HG03469 (cell line): ENCODE results near the gene PRR36.

Experiments used
- ATAC-seq: cut with Tn5 transposase; IDR thresholded peaks from one replicate; pipeline ENCODE4 v1.9.1; 2021; ENCODE audit warnings: mild to moderate bottlenecking, moderate library complexity, moderate number of reproducible peaks; ENCODE audit not compliant: unreplicated experiment

PRR36 gene

GRCh38 chr19:7848779-7849457 lies 25.3 kb downstream of the PRR36 start:
- ATAC-seq: no peak

DNA sequence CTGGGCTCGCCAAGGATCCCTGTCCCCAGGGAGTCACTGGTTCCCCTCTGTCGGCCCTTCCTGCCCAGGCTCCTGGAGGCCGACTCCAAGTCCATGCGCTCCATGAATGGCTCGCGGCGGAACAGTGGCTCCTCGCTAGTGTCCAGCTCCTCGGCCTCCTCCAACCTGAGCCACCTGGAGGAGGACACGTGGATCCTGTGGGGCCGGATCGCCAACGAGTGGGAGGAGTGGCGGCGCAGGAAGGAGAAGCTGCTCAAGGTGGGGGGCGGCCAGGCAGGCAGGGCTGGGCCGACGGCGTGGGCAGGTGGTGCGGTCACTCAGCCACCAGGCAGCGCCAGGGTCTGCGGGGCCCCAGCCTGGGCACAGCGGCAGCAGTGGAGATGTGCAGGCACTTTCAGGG lies 26.5 kb downstream of the PRR36 start:
- ATAC-seq: no peak

GRCh38 chr19:7846155-7846646 lies 28.0 kb downstream of the PRR36 start:
- no peak for ATAC-seq

GRCh38 chr19:7845390-7846154 lies 28.6 kb downstream of the PRR36 start:
- no peak for ATAC-seq

DNA sequence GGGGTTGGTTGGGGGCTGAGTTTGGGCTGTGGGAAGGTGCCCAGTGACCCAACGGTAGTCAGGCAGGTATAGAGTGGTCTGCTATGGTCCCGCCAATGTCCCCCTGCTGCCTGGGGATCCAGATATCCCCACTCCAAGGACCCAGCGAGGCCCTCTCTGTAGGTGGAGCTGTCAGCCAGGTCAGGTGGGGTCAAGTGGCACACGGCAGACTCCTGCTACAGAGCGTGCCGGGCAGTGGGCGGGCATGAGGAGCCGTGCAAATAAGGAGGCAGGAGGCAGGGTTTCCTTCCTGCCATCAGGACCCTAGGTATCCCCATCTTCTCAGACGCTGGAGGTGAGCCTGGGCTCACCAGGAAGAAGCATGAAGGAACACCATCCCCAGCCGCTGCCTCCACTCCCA lies 29.2 kb downstream of the PRR36 start:
- ATAC-seq: no peak

- no peak for ATAC-seq
Measured at GRCh38 chr19:7844405-7844804, 29.8 kb downstream of the PRR36 start.

GRCh38 chr19:7843521-7843920 lies 30.7 kb downstream of the PRR36 start:
- ATAC-seq: no peak

DNA sequence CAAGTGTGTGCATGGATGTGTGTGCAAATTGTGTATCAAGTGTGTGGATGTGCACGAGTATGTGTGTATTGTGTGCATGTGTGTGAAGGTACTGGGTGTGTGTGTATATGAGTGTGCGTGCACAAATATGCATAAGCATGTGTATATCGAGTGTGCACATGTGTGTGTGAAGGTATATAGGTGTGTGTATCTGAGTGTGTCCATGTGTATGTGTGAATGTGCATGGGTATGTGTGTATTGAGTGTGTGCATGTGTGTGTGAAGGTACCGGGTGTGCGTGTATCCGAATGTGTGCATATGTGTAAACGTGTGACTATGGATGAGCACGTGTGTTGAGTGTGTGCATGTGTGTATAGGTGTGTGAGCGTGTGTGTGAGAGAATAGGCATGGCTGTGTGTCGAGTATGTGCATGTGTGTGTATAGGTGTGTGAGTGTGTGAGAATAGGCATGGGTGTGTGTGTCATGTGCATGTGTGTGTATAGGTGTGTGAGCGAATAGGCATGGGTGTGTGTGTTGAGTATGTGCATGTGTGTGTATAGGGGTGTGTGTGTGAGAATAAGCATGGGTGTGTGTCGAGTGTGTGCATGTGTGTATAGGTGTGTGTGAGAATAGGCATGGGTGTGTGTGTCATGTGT lies 31.4 kb downstream of the PRR36 start:
- no peak for ATAC-seq

DNA sequence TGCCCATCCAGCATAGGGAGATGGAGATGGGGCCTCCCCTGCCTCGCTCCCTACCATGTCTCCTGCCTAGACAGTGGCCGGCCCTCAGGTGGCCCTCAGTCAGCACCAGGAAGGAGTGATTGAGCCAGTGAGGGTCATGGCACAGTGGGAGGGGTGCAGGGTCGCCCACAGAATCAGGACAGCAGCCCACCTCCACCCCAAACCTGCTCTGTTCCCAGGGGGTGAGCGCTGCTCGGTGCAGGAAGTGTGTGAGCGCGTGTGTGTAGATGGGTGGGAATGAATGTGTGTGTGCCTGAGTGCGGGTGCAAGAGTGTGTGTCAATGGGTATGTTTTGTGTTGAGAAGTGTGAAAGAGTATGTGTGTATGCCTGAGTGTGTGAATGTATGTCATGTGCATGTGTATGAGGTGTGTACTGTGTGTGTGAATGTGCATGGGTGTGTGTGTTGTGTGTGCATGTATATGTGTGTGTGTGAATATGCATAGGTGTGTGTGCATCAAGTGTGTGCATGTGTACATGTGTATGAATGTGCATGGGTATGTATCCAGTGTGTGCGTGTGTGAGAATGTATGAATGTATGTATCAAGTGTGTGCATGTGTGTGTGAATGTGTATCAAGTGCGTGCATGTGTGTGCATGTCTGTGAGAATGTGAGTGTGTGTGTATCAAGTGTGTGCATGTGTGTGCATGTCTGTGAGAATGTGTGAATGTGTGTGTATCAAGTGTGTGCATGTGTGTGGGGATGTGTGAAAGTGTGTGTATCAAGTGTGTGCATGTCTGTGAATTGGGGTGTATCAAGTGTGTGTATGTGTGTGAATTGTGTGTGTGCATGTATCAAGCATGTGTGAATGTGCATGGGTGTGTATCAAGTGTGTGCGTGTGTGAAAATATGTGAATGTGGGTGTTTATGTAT lies 32.2 kb downstream of the PRR36 start:
- ATAC-seq: no peak

- ATAC-seq: no peak
Measured at GRCh38 chr19:7840629-7841028, 33.6 kb downstream of the PRR36 start.

GRCh38 chr19:7839476-7839875 lies 34.7 kb downstream of the PRR36 start:
- ATAC-seq: no peak

- no peak for ATAC-seq
Measured at GRCh38 chr19:7833225-7834099, 40.7 kb downstream of the PRR36 start.

- ATAC-seq: no peak
Measured at GRCh38 chr19:7832781-7833180, 41.4 kb downstream of the PRR36 start.

- ATAC-seq: no peak
Measured at GRCh38 chr19:7832009-7832408, 42.2 kb downstream of the PRR36 start.

DNA sequence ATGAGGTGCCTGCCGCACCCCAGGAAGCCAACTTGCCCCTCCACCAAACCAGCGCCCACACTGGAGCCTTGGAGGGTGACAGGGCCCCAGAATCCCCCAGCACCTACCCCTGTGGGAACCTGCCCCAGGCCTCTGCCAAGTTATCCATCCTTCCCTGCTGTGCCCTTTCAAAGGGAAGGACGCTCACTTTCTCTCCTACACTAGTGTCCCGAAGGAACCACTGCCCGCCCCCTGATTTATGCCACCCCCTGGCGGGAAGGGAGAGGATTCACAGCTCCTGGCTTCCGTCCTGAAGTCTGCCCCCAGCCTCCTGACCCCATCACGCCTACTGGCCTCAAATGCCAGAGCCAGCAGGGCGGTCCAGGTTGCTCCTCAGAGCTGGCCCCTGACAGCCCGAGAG lies 42.7 kb downstream of the PRR36 start:
- ATAC-seq: no peak

- no peak for ATAC-seq
Measured at GRCh38 chr19:7830823-7831222, 43.4 kb downstream of the PRR36 start.

DNA sequence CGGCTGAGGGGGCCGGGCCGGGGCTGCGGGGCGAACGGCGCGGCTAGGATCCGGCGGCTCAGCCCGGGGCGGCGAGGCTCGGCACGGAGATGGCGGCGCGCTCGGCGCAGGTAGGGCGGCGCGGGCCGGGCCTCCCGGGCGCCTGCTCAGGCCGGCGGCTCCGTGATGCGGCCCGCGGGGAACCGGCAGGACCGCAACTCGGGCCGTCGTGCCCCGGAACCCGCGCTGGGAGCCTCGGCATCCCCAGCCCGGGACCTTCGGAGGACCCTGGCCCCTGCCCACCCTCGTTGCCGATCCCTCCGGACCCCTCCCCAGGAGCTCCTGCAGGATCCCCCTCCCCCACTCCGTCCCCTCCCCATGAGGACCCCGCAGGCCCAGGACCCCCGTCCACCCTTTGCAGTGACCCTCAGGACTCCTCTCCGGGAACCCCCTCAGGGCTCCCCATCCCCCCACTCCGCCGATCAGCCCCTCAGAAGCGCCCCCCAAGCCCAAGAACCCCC lies 43.9 kb downstream of the PRR36 start:
- no peak for ATAC-seq

- ATAC-seq: peak; percentile 79
Measured at GRCh38 chr19:7829561-7830271, 44.5 kb downstream of the PRR36 start, which contains the start of gene EVI5L. Gene EVI5L (plus strand): TSS chr19:7830218. CDS start chr19:7846543, 16,325 bp downstream.

DNA sequence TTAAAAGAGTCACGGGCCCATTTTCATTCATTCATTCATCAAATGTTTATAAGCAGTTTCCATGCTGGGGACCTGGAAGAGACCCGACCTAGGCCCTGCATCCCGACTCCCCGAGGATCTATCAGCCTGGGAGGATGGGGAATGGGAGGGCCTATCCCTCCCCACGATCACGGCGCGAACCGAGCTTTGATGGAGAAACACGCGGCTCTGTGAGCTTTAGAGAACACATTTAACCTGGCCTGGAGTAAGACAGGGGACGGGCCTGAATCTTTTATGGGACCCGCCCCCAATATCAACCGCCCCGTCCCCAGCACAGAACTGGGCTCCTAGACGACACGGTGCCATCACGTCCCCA lies 45.0 kb downstream of the PRR36 start:
- ATAC-seq: no peak
